Smooth muscle cell (in vitro differentiated cells): ENCODE results near the gene MGAT3. TPM values are rescaled to one million over a fixed set of nuclear protein-coding genes. Genes with fewer than 3 reads are reported as not detected.

Experiments
- DNase-seq: peaks from one replicate; lab custom pipeline; 2025; ENCODE audit not compliant: unreplicated experiment; lab: John Stamatoyannopoulos, UW
- H2AFZ ChIP-seq: fragments of 200-600 bp; sonication (generic); 2 replicates; pipeline ENCODE4 v1.6.0; 2016; ENCODE audit warnings: antibody characterized with exemption, low read depth, mild to moderate bottlenecking
- H3F3A ChIP-seq: fragments of 200-600 bp; sonication (generic); 2 replicates; pipeline ENCODE4 v1.6.0; 2017; ENCODE audit warnings: antibody characterized with exemption, low read depth
- H3K27ac ChIP-seq: fragments of 200-600 bp; sonication (generic); 2 replicates; pipeline ENCODE4 v1.5.1; 2016; ENCODE audit warnings: low read depth, mild to moderate bottlenecking
- H3K27me3 ChIP-seq: fragments of 200-600 bp; sonication (generic); 2 replicates; pipeline ENCODE4 v1.6.1; 2016; ENCODE audit warnings: low read depth, mild to moderate bottlenecking
- H3K36me3 ChIP-seq: fragments of 200-600 bp; sonication (generic); 2 replicates; pipeline ENCODE4 v1.5.1; 2016; ENCODE audit warnings: low read depth
- H3K4me1 ChIP-seq: fragments of 200-600 bp; sonication (generic); 2 replicates; pipeline ENCODE4 v1.5.1; 2016; ENCODE audit warnings: low read depth
- H3K4me2 ChIP-seq: fragments of 200-600 bp; sonication (generic); 2 replicates; pipeline ENCODE4 v1.6.0; 2016; ENCODE audit warnings: mild to moderate bottlenecking
- H3K4me3 ChIP-seq: fragments of 200-600 bp; sonication (generic); 2 replicates; pipeline ENCODE4 v1.5.1; 2016; ENCODE audit warnings: mild to moderate bottlenecking
- H3K79me2 ChIP-seq: fragments of 200-600 bp; sonication (generic); 2 replicates; pipeline ENCODE4 v1.6.0; 2016; ENCODE audit warnings: low read depth, mild to moderate bottlenecking
- H3K9ac ChIP-seq: fragments of 200-600 bp; sonication (generic); 2 replicates; pipeline ENCODE4 v1.6.0; 2016; ENCODE audit warnings: low read depth
- H3K9me3 ChIP-seq: fragments of 200-600 bp; sonication (generic); replicated peaks from 2 replicates; pipeline ENCODE4 v1.5.1; 2016; ENCODE audit warnings: low read depth
- H4K20me1 ChIP-seq: fragments of 200-600 bp; sonication (generic); 2 replicates; pipeline ENCODE4 v1.6.0; 2016; ENCODE audit warnings: low read depth
- CTCF ChIP-seq: fragments of 200-600 bp; sonication (generic); IDR thresholded peaks from 2 replicates; pipeline ENCODE4 v1.5.1; 2017; ENCODE audit warnings: borderline replicate concordance, mild to moderate bottlenecking, antibody characterized with exemption; ENCODE audit not compliant: insufficient read depth, poor library complexity, severe bottlenecking
- WGBS: methylation state at CpG from one replicate; pipeline ENCODE4 v1.1.7; 2016; ENCODE audit warnings: low lambda C conversion rate; 5-methylcytosine and 5-hydroxymethylcytosine counted together
- polyA plus RNA-seq: library from polyadenylated mRNA; unstranded; fragments of >200 nt; fragmentation: Nextera tagmentation; extraction: Ambion mirVana; gene quantifications from 2 replicates; pipeline ENCODE4 v1.2.1, GENCODE V29; 2016
- total RNA-seq: library from RNA; depleted of rRNA; stranded (reverse); fragments of >200 nt; gene quantifications from 2 replicates; pipeline ENCODE4 v1.2.3, GENCODE V29; 2014

MGAT3 gene
- total and polyA plus RNA-seq, 2 experiments from 2014 or later: 3.9 to 7.8 TPM

GRCh38 chr22:39463277-39463676, 6.5 kb downstream of the MGAT3 start:
- Histone ChIP-seq H2AFZ (no peak overlapping the region), H4K20me1 (peaks cover 61% of the 10 kb centered on the region), H3K27ac (no peak overlapping the region), H3K9me3 (no peaks in the 10 kb centered on the region), H3K9ac (no peak overlapping the region), H3K36me3 (no peaks in the 10 kb centered on the region), H3K27me3 (no peaks in the 10 kb centered on the region), H3K4me1 (no peaks in the 10 kb centered on the region), H3K79me2 (peaks cover 41% of the 10 kb centered on the region), H3K4me2 (no peak overlapping the region), H3K4me3 (no peak overlapping the region), H3F3A (no peaks in the 10 kb centered on the region)
- WGBS: 83% methylated on average over 6 of the region's 6 CpGs
- no peak for TF ChIP-seq CTCF
- DNase-seq: no peak

- Histone ChIP-seq H3K4me3 (no peak overlapping the region), H3K27ac (no peak overlapping the region), H3K79me2 (peaks cover 35% of the 10 kb centered on the region), H4K20me1 (peaks cover 67% of the 10 kb centered on the region), H3K4me2 (no peak overlapping the region), H3K4me1 (no peaks in the 10 kb centered on the region), H3K9ac (no peak overlapping the region), H3F3A (no peaks in the 10 kb centered on the region), H3K9me3 (no peaks in the 10 kb centered on the region), H2AFZ (no peak overlapping the region), H3K27me3 (no peaks in the 10 kb centered on the region), H3K36me3 (no peaks in the 10 kb centered on the region)
- no peak for DNase-seq
- TF ChIP-seq CTCF: no peak
- WGBS: 87% methylated on average over 10 of the region's 10 CpGs
Observed at GRCh38 chr22:39463931-39464390, 7.1 kb downstream of the MGAT3 start.

GRCh38 chr22:39466228-39467006, 9.6 kb downstream of the MGAT3 start:
- TF ChIP-seq CTCF: no peak
- H2AFZ ChIP-seq: no peak overlapping the region
- H3K4me1 ChIP-seq: peaks cover 19% of the 10 kb centered on the region
- WGBS: 87% methylated on average over 21 of the region's 21 CpGs
- H3K27ac ChIP-seq: no peak overlapping the region
- peaks cover 72% of the 10 kb centered on the region for H4K20me1 ChIP-seq
- no peak overlapping the region for H3K9ac ChIP-seq
- no peak for DNase-seq
- H3K9me3 ChIP-seq: no peaks in the 10 kb centered on the region
- H3K79me2 ChIP-seq: peaks cover 15% of the 10 kb centered on the region
- no peak overlapping the region for H3K4me2 ChIP-seq
- no peaks in the 10 kb centered on the region for H3F3A ChIP-seq
- H3K4me3 ChIP-seq: no peak overlapping the region
- no peaks in the 10 kb centered on the region for H3K36me3 ChIP-seq
- no peaks in the 10 kb centered on the region for H3K27me3 ChIP-seq
